ENCODE results near the gene SIRPB2.

The SIRPB2 gene

DNA sequence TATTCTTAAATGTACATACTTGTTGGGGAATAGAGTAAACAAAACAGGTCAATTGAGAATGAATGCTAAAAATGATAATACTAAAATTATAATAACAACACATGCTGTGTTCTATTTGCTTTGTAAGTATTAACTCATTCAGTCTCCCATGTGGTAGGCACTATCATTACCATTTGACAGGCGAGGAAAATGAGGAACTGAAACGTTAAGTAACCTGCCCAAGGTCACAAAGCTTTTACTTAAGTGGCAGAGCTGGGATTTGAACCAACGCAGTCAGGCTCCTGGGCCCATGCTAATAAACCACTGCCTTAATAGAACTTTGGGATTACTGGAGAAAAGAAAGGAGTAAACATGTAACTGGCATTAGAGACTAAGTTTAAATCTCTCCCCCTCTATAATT lies 28.4 kb downstream of the SIRPB2 start:
- Histone ChIP-seq H3K27ac (ENCODE audit: low read depth, low read length, severe bottlenecking) (no peak overlapping the region), H3K4me3 (ENCODE audit: extremely low read depth, insufficient read depth, low read length, poor library complexity, severe bottlenecking) (no peak overlapping the region), H3K4me1 (ENCODE audit: control insufficient read depth, insufficient read depth, low read length, poor library complexity, severe bottlenecking) (peaks cover 10% of the 10 kb centered on the region), H3K36me3 (ENCODE audit: control insufficient read depth, insufficient read depth, low read length) (peaks cover 73% of the 10 kb centered on the region), H3K9me3 (ENCODE audit: control insufficient read depth, low read length) (no peaks in the 10 kb centered on the region)
- WGBS, 2 experiments (ENCODE audit: insufficient coverage in 2 of 2): 90% methylated on average over 2 of the region's 3 CpGs; no CpG with 5 or more reads in 1 of the 2 experiments

DNA sequence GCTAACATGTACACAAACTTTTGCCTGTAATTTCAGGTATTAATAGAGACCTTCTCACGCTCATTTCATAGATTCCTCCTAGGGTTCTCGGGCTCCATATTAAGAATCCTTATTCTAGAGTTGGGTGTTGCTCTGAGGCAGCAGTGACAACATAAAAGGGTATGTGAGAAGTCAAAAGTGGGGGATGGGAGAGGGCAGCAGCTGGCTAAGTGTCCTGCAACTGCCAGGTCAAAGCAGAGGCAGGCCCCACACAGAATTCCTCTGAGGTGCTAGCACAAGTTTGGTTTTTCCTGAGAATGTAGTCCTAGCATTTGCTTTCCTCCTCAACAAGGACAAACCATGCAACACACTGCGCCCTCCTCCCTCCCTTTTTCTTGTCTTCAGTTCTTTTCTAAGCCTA lies 29.2 kb downstream of the SIRPB2 start:
- peaks cover 7% of the 10 kb centered on the region for H3K4me1 ChIP-seq (ENCODE audit: control insufficient read depth, insufficient read depth, low read length, poor library complexity, severe bottlenecking)
- no peaks in the 10 kb centered on the region for H3K9me3 ChIP-seq (ENCODE audit: control insufficient read depth, low read length)
- no peak overlapping the region for H3K4me3 ChIP-seq (ENCODE audit: extremely low read depth, insufficient read depth, low read length, poor library complexity, severe bottlenecking)
- peaks cover 79% of the 10 kb centered on the region for H3K36me3 ChIP-seq (ENCODE audit: control insufficient read depth, insufficient read depth, low read length)
- no peak overlapping the region for H3K27ac ChIP-seq (ENCODE audit: low read depth, low read length, severe bottlenecking)
- 94 to 100% methylated on average over 1 to 2 of the region's 3 CpGs for WGBS, 2 experiments (ENCODE audit: insufficient coverage in 2 of 2)

DNA sequence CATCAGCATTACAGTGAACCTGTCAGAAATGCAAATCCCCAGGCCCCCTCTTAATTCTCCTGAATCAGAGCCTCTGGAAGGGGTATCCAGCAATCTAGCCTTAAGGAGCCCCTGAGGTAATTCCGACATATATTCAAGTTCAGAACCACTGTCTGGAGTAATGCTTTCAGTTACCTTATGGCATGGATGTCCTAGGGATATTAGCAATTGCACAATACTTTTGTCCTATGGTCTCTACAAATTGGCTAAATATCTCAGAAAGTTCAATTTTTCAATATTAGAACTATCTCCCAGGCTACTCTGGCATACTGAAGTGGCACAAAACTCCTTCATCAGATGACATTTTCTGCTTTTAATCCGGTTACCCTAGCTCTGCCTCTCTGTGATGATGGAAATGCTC lies 30.9 kb downstream of the SIRPB2 start:
- Histone ChIP-seq H3K27ac (ENCODE audit: low read depth, low read length, severe bottlenecking) (no peak overlapping the region), H3K4me1 (ENCODE audit: control insufficient read depth, insufficient read depth, low read length, poor library complexity, severe bottlenecking) (peaks cover 7% of the 10 kb centered on the region), H3K36me3 (ENCODE audit: control insufficient read depth, insufficient read depth, low read length) (peaks cover 93% of the 10 kb centered on the region), H3K4me3 (ENCODE audit: extremely low read depth, insufficient read depth, low read length, poor library complexity, severe bottlenecking) (no peak overlapping the region), H3K9me3 (ENCODE audit: control insufficient read depth, low read length) (no peaks in the 10 kb centered on the region)
- 83 to 92% methylated on average over 1 to 2 of the region's 2 CpGs for WGBS, 2 experiments (ENCODE audit: insufficient coverage in 2 of 2)

DNA sequence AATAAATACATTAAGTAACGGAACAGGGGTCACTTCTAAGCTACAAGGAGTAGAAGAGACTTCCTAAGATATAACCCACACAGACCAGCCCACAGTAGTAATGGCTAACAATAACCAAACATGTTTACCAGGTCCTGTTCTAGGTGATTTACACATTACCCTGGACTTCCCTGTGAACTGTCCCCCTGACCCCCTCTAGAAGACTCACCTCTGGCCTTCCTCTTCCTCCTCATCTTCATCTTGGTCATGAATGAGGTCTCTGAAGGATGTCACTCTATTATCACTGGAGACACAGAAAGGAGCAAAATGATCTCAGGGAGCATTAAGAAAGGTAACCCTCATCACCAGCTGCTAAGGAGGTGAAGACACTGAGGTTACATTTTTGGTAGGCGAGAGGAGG lies 33.2 kb downstream of the SIRPB2 start:
- no peak overlapping the region for H3K27ac ChIP-seq (ENCODE audit: low read depth, low read length, severe bottlenecking)
- H3K36me3 ChIP-seq (ENCODE audit: control insufficient read depth, insufficient read depth, low read length): peaks cover 93% of the 10 kb centered on the region
- peaks cover 7% of the 10 kb centered on the region for H3K4me1 ChIP-seq (ENCODE audit: control insufficient read depth, insufficient read depth, low read length, poor library complexity, severe bottlenecking)
- WGBS, 2 experiments (ENCODE audit: insufficient coverage in 2 of 2): 100% methylated on average over 1 of the region's 2 CpGs
- no peaks in the 10 kb centered on the region for H3K9me3 ChIP-seq (ENCODE audit: control insufficient read depth, low read length)
- no peak overlapping the region for H3K4me3 ChIP-seq (ENCODE audit: extremely low read depth, insufficient read depth, low read length, poor library complexity, severe bottlenecking)

DNA sequence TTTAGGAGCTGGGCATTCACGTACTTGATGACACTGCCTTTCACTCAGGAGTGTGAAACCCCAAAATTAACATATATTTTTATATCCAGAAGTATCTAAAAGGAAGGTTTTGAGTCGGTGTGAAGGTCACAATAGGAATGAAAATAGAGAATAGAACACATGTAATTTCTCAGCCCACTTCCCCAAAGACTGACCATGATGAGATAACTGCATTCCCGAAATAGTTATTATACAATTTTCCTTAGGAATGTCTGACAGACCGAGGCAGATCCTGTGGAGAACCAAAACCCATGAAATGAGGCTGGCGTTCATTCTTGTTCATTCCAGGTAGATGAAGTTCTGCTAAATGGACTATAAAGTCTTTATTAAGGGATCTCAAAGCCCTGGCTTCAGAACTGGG lies 34.9 kb downstream of the SIRPB2 start:
- Histone ChIP-seq H3K4me3 (ENCODE audit: extremely low read depth, insufficient read depth, low read length, poor library complexity, severe bottlenecking) (no peak overlapping the region), H3K27ac (ENCODE audit: low read depth, low read length, severe bottlenecking) (peak overlapping the region; percentile 33), H3K9me3 (ENCODE audit: control insufficient read depth, low read length) (no peaks in the 10 kb centered on the region), H3K36me3 (ENCODE audit: control insufficient read depth, insufficient read depth, low read length) (peaks cover 95% of the 10 kb centered on the region), H3K4me1 (ENCODE audit: control insufficient read depth, insufficient read depth, low read length, poor library complexity, severe bottlenecking) (peaks cover 7% of the 10 kb centered on the region)
- WGBS, 2 experiments (ENCODE audit: insufficient coverage in 2 of 2): 90 to 100% methylated on average over 2 of the region's 5 CpGs

DNA sequence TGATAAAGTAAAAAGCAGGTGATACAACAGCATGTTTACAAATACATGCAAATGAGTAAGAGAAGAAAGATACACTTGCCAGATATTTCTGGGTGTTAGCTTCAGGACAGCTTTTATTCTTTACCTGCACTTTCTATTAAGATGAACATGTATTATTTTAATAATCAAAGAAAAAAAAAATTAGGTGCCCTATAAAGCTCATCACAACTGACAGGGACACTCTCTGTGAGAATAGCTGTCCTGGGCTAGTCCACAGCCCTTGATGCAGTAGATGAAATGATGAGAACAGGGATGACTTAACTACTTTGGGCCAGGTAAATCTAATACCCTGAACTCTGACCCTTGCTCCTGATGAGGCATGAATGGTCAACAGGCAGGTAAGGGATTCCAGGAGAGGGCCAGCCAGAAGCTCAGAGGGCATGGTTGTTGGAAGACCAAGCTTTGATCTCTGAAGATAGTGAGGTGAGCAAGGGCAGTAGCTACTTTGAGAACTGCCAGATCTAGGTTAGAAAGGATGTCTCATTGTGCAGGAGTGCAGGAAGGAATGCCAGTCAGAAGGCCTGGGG lies 40.2 kb downstream of the SIRPB2 start:
- peaks cover 98% of the 10 kb centered on the region for H3K36me3 ChIP-seq (ENCODE audit: control insufficient read depth, insufficient read depth, low read length)
- no peaks in the 10 kb centered on the region for H3K4me1 ChIP-seq (ENCODE audit: control insufficient read depth, insufficient read depth, low read length, poor library complexity, severe bottlenecking)
- no peak overlapping the region for H3K27ac ChIP-seq (ENCODE audit: low read depth, low read length, severe bottlenecking)
- H3K9me3 ChIP-seq (ENCODE audit: control insufficient read depth, low read length): no peaks in the 10 kb centered on the region
- no peak overlapping the region for H3K4me3 ChIP-seq (ENCODE audit: extremely low read depth, insufficient read depth, low read length, poor library complexity, severe bottlenecking)

DNA sequence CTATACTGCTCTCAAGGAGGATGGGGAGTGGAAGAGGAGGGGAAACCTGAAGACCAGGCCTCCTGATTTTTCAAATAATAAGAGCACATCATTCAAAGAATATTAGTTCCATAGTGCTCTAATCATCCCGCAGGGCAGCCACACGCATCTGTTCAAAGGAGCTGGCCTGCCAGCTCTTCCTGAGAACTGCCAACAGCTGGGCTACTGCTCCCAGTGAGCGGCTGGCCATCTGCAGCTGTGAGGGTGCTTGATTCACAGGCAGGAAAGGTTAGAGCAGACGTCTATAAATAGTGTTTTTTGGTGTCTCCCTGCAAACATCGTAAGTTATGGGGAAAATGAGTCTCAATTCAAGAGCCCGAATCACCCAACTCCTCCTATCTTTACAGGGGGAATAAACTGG lies 41.9 kb downstream of the SIRPB2 start:
- H3K4me1 ChIP-seq (ENCODE audit: control insufficient read depth, insufficient read depth, low read length, poor library complexity, severe bottlenecking): no peaks in the 10 kb centered on the region
- WGBS, 2 experiments (ENCODE audit: insufficient coverage in 2 of 2): 93 to 98% methylated on average over 5 of the region's 6 CpGs
- H3K9me3 ChIP-seq (ENCODE audit: control insufficient read depth, low read length): no peaks in the 10 kb centered on the region
- H3K27ac ChIP-seq (ENCODE audit: low read depth, low read length, severe bottlenecking): no peak overlapping the region
- no peak overlapping the region for H3K4me3 ChIP-seq (ENCODE audit: extremely low read depth, insufficient read depth, low read length, poor library complexity, severe bottlenecking)
- H3K36me3 ChIP-seq (ENCODE audit: control insufficient read depth, insufficient read depth, low read length): peaks cover 98% of the 10 kb centered on the region

DNA sequence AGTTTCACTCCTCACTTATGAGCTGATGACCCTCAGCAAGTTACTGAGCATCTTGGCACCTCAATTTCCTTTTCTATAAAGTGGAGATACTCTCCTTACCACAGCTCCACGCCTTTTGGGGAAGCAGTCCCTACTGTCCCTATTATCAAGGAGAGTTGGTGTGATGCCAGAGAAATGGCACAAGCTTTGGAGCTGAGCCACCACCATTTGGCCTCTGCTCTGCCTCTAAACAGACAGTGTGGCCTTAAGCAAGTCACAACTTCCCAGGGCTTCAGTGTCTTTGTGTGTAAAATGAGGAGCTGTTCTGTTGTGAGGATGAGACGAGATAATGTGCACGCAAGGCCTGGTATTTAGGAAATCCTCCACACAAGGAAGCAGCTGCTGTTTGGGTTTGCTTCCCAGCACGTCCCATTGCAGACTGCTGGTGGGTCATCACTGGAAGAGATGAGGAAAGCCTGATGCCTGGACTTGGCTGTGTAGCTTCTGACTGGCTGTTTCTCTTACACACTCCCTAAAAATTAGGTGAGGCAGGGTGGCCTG lies 43.1 kb downstream of the SIRPB2 start:
- no peaks in the 10 kb centered on the region for H3K9me3 ChIP-seq (ENCODE audit: control insufficient read depth, low read length)
- H3K4me1 ChIP-seq (ENCODE audit: control insufficient read depth, insufficient read depth, low read length, poor library complexity, severe bottlenecking): no peaks in the 10 kb centered on the region
- 100% methylated on average over 1 of the region's 4 CpGs; no CpG with 5 or more reads in 1 of the 2 experiments for WGBS, 2 experiments (ENCODE audit: insufficient coverage in 2 of 2)
- H3K36me3 ChIP-seq (ENCODE audit: control insufficient read depth, insufficient read depth, low read length): peaks cover 98% of the 10 kb centered on the region
- H3K4me3 ChIP-seq (ENCODE audit: extremely low read depth, insufficient read depth, low read length, poor library complexity, severe bottlenecking): no peak overlapping the region
- no peak overlapping the region for H3K27ac ChIP-seq (ENCODE audit: low read depth, low read length, severe bottlenecking)

DNA sequence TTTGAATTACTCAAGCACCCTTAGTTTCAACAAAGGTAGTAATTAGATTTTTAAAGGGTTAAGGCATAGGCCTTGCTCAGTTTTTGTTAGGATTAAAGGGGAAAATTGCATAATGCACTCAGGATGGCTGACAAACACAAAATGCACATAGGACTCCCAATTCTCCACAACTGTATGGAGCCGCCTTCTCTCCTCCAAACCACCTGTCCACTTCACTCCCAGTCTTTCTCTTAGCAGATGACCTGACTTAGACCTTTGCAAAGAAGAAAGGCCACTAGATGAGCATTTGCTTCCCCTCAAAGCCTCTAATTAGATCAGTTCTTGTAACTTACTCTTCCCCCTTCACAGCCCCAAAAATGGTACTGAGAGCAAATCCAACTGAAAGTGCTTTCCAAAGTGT lies 44.7 kb downstream of the SIRPB2 start:
- Histone ChIP-seq H3K27ac (ENCODE audit: low read depth, low read length, severe bottlenecking) (no peak overlapping the region), H3K9me3 (ENCODE audit: control insufficient read depth, low read length) (no peaks in the 10 kb centered on the region), H3K4me3 (ENCODE audit: extremely low read depth, insufficient read depth, low read length, poor library complexity, severe bottlenecking) (no peak overlapping the region), H3K36me3 (ENCODE audit: control insufficient read depth, insufficient read depth, low read length) (peaks cover 98% of the 10 kb centered on the region), H3K4me1 (ENCODE audit: control insufficient read depth, insufficient read depth, low read length, poor library complexity, severe bottlenecking) (no peaks in the 10 kb centered on the region)
- 90 to 100% methylated on average over 1 of the region's 1 CpG for WGBS, 2 experiments (ENCODE audit: insufficient coverage in 2 of 2)

DNA sequence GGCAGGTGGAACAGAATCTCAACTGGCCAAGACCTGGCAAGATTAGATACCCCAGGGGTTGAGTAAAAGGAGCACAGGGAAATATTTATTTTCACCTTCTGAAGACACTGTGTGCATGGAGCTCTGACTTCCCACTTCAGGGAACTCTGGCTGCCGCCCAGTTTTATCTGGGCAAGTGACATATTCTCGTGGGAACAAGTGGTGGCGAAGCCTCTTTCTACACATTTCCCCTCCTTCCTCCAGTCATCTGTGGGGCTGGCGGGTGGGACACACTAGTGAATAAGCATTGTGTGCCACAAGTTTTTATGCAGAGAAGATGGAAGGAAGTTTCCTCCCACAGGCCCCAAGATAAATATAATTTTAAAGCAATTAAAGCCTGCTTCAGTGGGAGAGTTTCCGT lies 48.1 kb downstream of the SIRPB2 start:
- 95 to 100% methylated on average over 2 of the region's 5 CpGs for WGBS, 2 experiments (ENCODE audit: insufficient coverage in 2 of 2)
- peaks cover 73% of the 10 kb centered on the region for H3K36me3 ChIP-seq (ENCODE audit: control insufficient read depth, insufficient read depth, low read length)
- no peaks in the 10 kb centered on the region for H3K4me1 ChIP-seq (ENCODE audit: control insufficient read depth, insufficient read depth, low read length, poor library complexity, severe bottlenecking)
- H3K9me3 ChIP-seq (ENCODE audit: control insufficient read depth, low read length): no peaks in the 10 kb centered on the region
- no peak overlapping the region for H3K27ac ChIP-seq (ENCODE audit: low read depth, low read length, severe bottlenecking)
- H3K4me3 ChIP-seq (ENCODE audit: extremely low read depth, insufficient read depth, low read length, poor library complexity, severe bottlenecking): no peak overlapping the region

DNA sequence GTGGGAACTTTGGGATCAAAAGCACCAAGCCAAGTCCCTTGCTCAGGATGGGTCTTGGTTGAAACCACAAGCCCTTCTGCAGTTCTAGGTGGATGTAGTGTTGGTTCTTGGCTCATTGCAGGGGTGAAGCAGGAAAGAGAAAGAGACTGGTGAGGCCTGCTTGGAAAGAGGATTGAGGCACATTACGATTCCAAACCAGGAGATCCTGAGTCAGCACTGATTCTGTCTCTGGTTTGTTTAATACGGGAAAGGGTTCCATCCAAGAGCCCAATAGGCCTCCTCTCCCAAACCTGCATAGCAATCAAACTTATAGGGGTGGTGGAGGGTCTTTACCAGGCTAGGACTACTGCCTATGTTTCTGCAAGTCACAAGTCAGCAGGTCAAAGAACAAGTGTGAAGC lies 48.9 kb downstream of the SIRPB2 start:
- 86 to 100% methylated on average over 1 of the region's 2 CpGs for WGBS, 2 experiments (ENCODE audit: insufficient coverage in 2 of 2)
- H3K36me3 ChIP-seq (ENCODE audit: control insufficient read depth, insufficient read depth, low read length): peaks cover 65% of the 10 kb centered on the region
- H3K4me3 ChIP-seq (ENCODE audit: extremely low read depth, insufficient read depth, low read length, poor library complexity, severe bottlenecking): no peak overlapping the region
- H3K27ac ChIP-seq (ENCODE audit: low read depth, low read length, severe bottlenecking): no peak overlapping the region
- H3K4me1 ChIP-seq (ENCODE audit: control insufficient read depth, insufficient read depth, low read length, poor library complexity, severe bottlenecking): no peaks in the 10 kb centered on the region
- H3K9me3 ChIP-seq (ENCODE audit: control insufficient read depth, low read length): no peaks in the 10 kb centered on the region
